OCI-LY7 (cell line): ENCODE data around the gene ELOVL5. TPM values are rescaled to one million over a fixed set of nuclear protein-coding genes. Genes with fewer than 3 reads are reported as not detected.
A peak's percentile ranks its signal among the peaks of the same experiment; 100 is the strongest.

Source experiments
- BruUV-seq: library from RNA; stranded (reverse); fragments of 400-500 nt; replicated peaks from 2 replicates; lab custom pipeline; 2021; lab: Mats Ljungman, UMichigan
- CTCF ChIA-PET: fragments of 300-600 bp; sonication (Branson Sonifier 250); formaldehyde crosslinking; loops from one replicate; lab custom pipeline; 2022; ENCODE audit warnings: antibody characterized with exemption; ENCODE audit not compliant: unreplicated experiment; lab: Charles Lee
- POLR2A ChIA-PET: fragments of 300-600 bp; sonication (Branson Sonifier 250); formaldehyde crosslinking; loops from one replicate; lab custom pipeline; 2022; ENCODE audit warnings: antibody characterized with exemption; lab: Charles Lee
- DNase-seq: peaks from one replicate; pipeline ENCODE4 v3.0.0-alpha.2; 2015; ENCODE audit warnings: low spot score
- H2AFZ ChIP-seq: fragments of 200-600 bp; sonication (generic), shearing (Covaris generic); 2 replicates; pipeline ENCODE4 v1.6.1; 2014; ENCODE audit warnings: mild to moderate bottlenecking, antibody characterized with exemption, low read length, moderate library complexity
- H3K27ac ChIP-seq: fragments of 200-600 bp; sonication (generic); 2 replicates; pipeline ENCODE4 v1.5.1; 2014; ENCODE audit warnings: mixed run types, low read depth, mild to moderate bottlenecking, moderate library complexity, low read length, inconsistent platforms; ENCODE audit not compliant: poor library complexity, severe bottlenecking
- H3K36me3 ChIP-seq: fragments of 200-600 bp; sonication (generic); 2 replicates; pipeline ENCODE4 v1.6.1; 2014; ENCODE audit warnings: mild to moderate bottlenecking, antibody characterized with exemption, low read length, moderate library complexity, mixed read lengths; ENCODE audit not compliant: insufficient read depth
- H3K4me1 ChIP-seq: fragments of 200-600 bp; sonication (generic); 2 replicates; pipeline ENCODE4 v1.5.1; 2014; ENCODE audit warnings: mild to moderate bottlenecking, low read length; ENCODE audit not compliant: insufficient read depth, poor library complexity, severe bottlenecking
- H3K4me2 ChIP-seq: fragments of 200-600 bp; sonication (generic); 2 replicates; pipeline ENCODE4 v1.6.1; 2014; ENCODE audit warnings: mild to moderate bottlenecking, low read length
- H3K4me3 ChIP-seq: fragments of 200-600 bp; sonication (generic); 2 replicates; pipeline ENCODE4 v1.5.1; 2014; ENCODE audit warnings: mild to moderate bottlenecking, low read depth, low read length; ENCODE audit not compliant: poor library complexity, severe bottlenecking
- H3K79me2 ChIP-seq: fragments of 200-600 bp; sonication (generic); 2 replicates; pipeline ENCODE4 v1.6.1; 2016; ENCODE audit warnings: low read depth, mild to moderate bottlenecking, low read length, moderate library complexity, mixed read lengths; ENCODE audit not compliant: insufficient read depth
- H3K9me2 ChIP-seq: fragments of 200-600 bp; sonication (generic); 2 replicates; pipeline ENCODE4 v1.6.1; 2016; ENCODE audit warnings: mild to moderate bottlenecking, low read length, mixed read lengths; ENCODE audit not compliant: insufficient read depth
- H3K9me3 ChIP-seq: fragments of 200-600 bp; sonication (generic); 2 replicates; pipeline ENCODE4 v1.6.1; 2014; ENCODE audit warnings: mild to moderate bottlenecking, mixed run types, low read length, mixed read lengths
- H4K20me1 ChIP-seq: fragments of 200-600 bp; sonication (generic); 2 replicates; pipeline ENCODE4 v1.6.1; 2014; ENCODE audit warnings: mild to moderate bottlenecking, antibody characterized with exemption, low read length, moderate library complexity, mixed read lengths; ENCODE audit not compliant: insufficient read depth
- EZH2phosphoT487 ChIP-seq: fragments of 200-600 bp; sonication (generic); IDR thresholded peaks from 2 replicates; pipeline ENCODE4 v1.6.1; 2018; ENCODE audit warnings: low read depth, borderline replicate concordance, mild to moderate bottlenecking, mixed run types, antibody characterized with exemption, low read length, moderate library complexity, mixed read lengths
- intact Hi-C: fragments of 100-400 bp; cut with micrococcal nuclease; formaldehyde crosslinking; loops from one replicate; pipeline ENCODE4 v1.10.0; 2022; ENCODE audit not compliant: unreplicated experiment
- total RNA-seq, 2 experiments: library from RNA; depleted of rRNA in 1 of 2; stranded (reverse); fragments of >200 nt in 1 of 2; shearing (Covaris generic) in 1 of 2; gene quantifications; 2 replicates each; pipeline ENCODE4 v1.2.3, GENCODE V29; 2014 to 2022
- TF ChIP-seq, protein P1 (sequence below): fragments of 200-600 bp; sonication (generic); conservative IDR thresholded peaks from 2 replicates; pipeline ENCODE4 v1.5.1; 2014; ENCODE audit warnings: mild to moderate bottlenecking, antibody characterized with exemption, low read length, moderate library complexity, mixed read lengths

Gene ELOVL5
- total RNA-seq, 2 experiments from 2014 or later = 66.8 to 97.1 TPM

DNA sequence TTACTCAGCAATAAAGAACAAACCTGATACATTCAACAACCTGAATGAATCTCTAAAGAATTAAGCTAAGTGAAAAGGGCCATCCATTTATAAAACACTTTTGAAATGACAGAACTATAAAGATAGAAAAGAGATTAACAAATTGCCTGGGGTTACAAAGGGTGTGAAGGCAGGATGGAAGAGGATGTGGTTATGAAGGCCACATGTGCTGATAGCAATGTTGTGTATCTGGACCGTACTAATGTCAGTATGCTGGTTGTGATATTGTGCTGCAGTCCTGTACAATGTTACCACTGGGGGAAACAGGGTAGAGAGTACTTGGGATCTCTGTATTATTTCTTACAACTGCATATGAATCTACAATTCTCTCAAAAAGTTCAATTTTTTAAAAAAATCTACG lies 36.4 kb downstream of the ELOVL5 start:
- intact Hi-C loops = no loop called here
- H3K4me2 ChIP-seq = peak overlapping the region; percentile 87

DNA sequence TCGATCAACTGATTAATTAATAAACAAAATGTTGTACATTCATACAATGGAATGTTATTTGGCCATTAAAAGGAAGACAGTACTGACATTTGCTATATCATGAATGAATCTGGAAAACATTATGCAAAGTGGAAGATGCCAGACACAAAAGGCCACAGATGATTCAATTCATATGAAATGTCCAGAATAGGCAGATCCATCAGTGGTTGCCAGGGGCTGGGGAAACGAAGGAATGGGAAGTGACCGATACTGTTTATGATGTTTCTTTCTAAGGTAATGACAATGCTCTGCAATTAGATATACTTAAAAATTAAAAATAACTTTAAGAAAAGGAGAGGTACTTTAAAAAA lies 37.2 kb downstream of the ELOVL5 start:
- Histone ChIP-seq H3K79me2 (peaks cover 93% of the 10 kb centered on the region), H3K9me2 (no peaks in the 10 kb centered on the region), H3K9me3 (no peaks in the 10 kb centered on the region), H3K36me3 (0 out of 2 replicates have a peak, but pooled peaks cover 3% of the 10 kb centered on the region), H3K4me1 (peaks cover 100% of the 10 kb centered on the region), H2AFZ (no peak overlapping the region), H3K4me2 (peak overlapping the region; percentile 87), H3K4me3 (peak overlapping the region; percentile 61), H3K27ac (peak overlapping the region; percentile 99), H4K20me1 (peaks cover 25% of the 10 kb centered on the region)
- no peak for DNase-seq
- ChIA-PET CTCF (no interaction called here), POLR2A (interaction anchor here (0.7 to 4.9 kb wide), 10 partner anchors 11 to 116 kb away, joined by 3 to 36 read pairs (median 6); partner anchors contain the start of gene ELOVL5)
- no TSS peak for BruUV-seq
- intact Hi-C loops = no loop called here
- TF ChIP-seq, protein P1, sequence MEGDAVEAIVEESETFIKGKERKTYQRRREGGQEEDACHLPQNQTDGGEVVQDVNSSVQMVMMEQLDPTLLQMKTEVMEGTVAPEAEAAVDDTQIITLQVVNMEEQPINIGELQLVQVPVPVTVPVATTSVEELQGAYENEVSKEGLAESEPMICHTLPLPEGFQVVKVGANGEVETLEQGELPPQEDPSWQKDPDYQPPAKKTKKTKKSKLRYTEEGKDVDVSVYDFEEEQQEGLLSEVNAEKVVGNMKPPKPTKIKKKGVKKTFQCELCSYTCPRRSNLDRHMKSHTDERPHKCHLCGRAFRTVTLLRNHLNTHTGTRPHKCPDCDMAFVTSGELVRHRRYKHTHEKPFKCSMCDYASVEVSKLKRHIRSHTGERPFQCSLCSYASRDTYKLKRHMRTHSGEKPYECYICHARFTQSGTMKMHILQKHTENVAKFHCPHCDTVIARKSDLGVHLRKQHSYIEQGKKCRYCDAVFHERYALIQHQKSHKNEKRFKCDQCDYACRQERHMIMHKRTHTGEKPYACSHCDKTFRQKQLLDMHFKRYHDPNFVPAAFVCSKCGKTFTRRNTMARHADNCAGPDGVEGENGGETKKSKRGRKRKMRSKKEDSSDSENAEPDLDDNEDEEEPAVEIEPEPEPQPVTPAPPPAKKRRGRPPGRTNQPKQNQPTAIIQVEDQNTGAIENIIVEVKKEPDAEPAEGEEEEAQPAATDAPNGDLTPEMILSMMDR = no peak
- TF ChIP-seq EZH2phosphoT487 = no peak

More for the DNA sequence above, 36.4 kb downstream of the ELOVL5 start:
- Histone ChIP-seq H2AFZ (no peak overlapping the region), H3K4me3 (peak overlapping the region; percentile 61), H3K27ac (peak overlapping the region; percentile 99), H4K20me1 (peaks cover 28% of the 10 kb centered on the region), H3K9me2 (no peaks in the 10 kb centered on the region), H3K9me3 (no peaks in the 10 kb centered on the region), H3K36me3 (0 out of 2 replicates have a peak, but pooled peaks cover 3% of the 10 kb centered on the region), H3K4me1 (peaks cover 98% of the 10 kb centered on the region), H3K79me2 (peaks cover 93% of the 10 kb centered on the region)
- TF ChIP-seq, protein P1 = no peak
- TF ChIP-seq EZH2phosphoT487 = no peak
- peak; percentile 72 for DNase-seq
- no TSS peak for BruUV-seq
- ChIA-PET POLR2A (interaction anchor here (0.7 to 4.9 kb wide), 12 partner anchors 10 to 115 kb away, joined by 3 to 36 read pairs (median 4); no protein-coding TSS in a partner anchor), CTCF (no interaction called here)
